HepG2 (cell line): Measurements from ENCODE around the gene SGMS1. TPM values are rescaled to one million over a fixed set of nuclear protein-coding genes. Genes with fewer than 3 reads are reported as not detected.

ENCODE experiments used
- ATAC-seq: fragments of 200-7000 bp; cut with Tn5 transposase; 3 replicates; pipeline ENCODE4 v1.9.1; 2020; ENCODE audit warnings: mild to moderate bottlenecking, moderate library complexity
- BruUV-seq: library from RNA; stranded (reverse); fragments of 400-500 nt; replicated peaks from 2 replicates; lab custom pipeline; 2021; lab: Mats Ljungman, UMichigan
- CTCF ChIA-PET: fragments of 300-600 bp; formaldehyde crosslinking; extraction: SDS; loops from one replicate; lab custom pipeline; 2021; ENCODE audit warnings: low total read pairs, inconsistent platforms, low intra/inter-chr PET ratio; lab: Yijun Ruan, JAX
- POLR2A ChIA-PET: fragments of 350-600 bp; sonication (Branson Sonifier 250); formaldehyde crosslinking; loops from one replicate; lab custom pipeline; 2020; ENCODE audit warnings: antibody characterized with exemption, inconsistent platforms; lab: Yijun Ruan, JAX
- DNase-seq: peaks from one replicate; pipeline ENCODE4 v3.0.0-alpha.2; 2015; ENCODE audit warnings: low spot score
- FAIRE-seq: peaks from 3 replicates; lab custom pipeline; 2011; peaks lifted over from hg19 to GRCh38; lab: Jason Lieb, UNC
- H2AFZ ChIP-seq: one replicate; pipeline ENCODE4 v1.6.1; 2011; ENCODE audit warnings: low read length, inconsistent platforms
- H3K27ac ChIP-seq: fragments of 300-600 bp; 3 replicates; pipeline ENCODE4 v1.8.0; 2011; ENCODE audit warnings: mixed run types, mild to moderate bottlenecking, mixed read lengths, low read length, inconsistent platforms; ENCODE audit not compliant: insufficient read depth; ENCODE audit errors: extremely low read length
- H3K27me3 ChIP-seq, 2 experiments: fragments of 200-600 bp in 1 of 2; 2 replicates in 1 of 2; 3 replicates in 1 of 2; pipeline versions ENCODE4 v1.6.0 to v1.8.0; 2011; ENCODE audit warnings: low read length in 2 of 2, mild to moderate bottlenecking in 2 of 2, moderate library complexity in 2 of 2, inconsistent platforms in 1 of 2; ENCODE audit not compliant: insufficient read depth in 2 of 2, control insufficient read depth in 1 of 2
- H3K36me3 ChIP-seq, 2 experiments: fragments of 200-600 bp in 1 of 2; replicated peaks in 1 of 2; 2 replicates in 1 of 2; 3 replicates in 1 of 2; pipeline versions ENCODE4 v1.5.1 to v1.8.0; 2011; ENCODE audit warnings: low read length in 2 of 2, inconsistent platforms in 1 of 2; ENCODE audit not compliant: insufficient read depth in 2 of 2, control insufficient read depth in 1 of 2
- H3K4me1 ChIP-seq: 2 replicates; pipeline ENCODE4 v1.5.1; 2012; ENCODE audit warnings: low read length, inconsistent platforms; ENCODE audit not compliant: insufficient read depth
- H3K4me2 ChIP-seq: 2 replicates; pipeline ENCODE4 v1.6.0; 2011; ENCODE audit warnings: low read depth, low read length, inconsistent platforms
- H3K4me3 ChIP-seq, 3 experiments: fragments of 200-600 bp in 1 of 3; sonication (generic), shearing (Covaris generic) in 1 of 3; replicated peaks in 1 of 3; 2 replicates each; pipeline ENCODE4 v1.5.1; 2011 to 2016; ENCODE audit warnings: low read length in 3 of 3, inconsistent platforms in 2 of 3, low read depth in 2 of 3, mild to moderate bottlenecking in 2 of 3, control low read depth in 1 of 3, mixed read lengths in 1 of 3; ENCODE audit not compliant: insufficient read depth in 1 of 3
- H3K79me2 ChIP-seq: one replicate; pipeline ENCODE4 v1.6.1; 2011; ENCODE audit warnings: low read length, inconsistent platforms; ENCODE audit not compliant: insufficient read depth
- H3K9ac ChIP-seq: 2 replicates; pipeline ENCODE4 v1.6.0; 2011; ENCODE audit warnings: mild to moderate bottlenecking, low read depth, low read length, inconsistent platforms; ENCODE audit not compliant: insufficient read depth
- H3K9me3 ChIP-seq: 2 replicates; pipeline ENCODE4 v1.5.1; 2012; ENCODE audit warnings: mild to moderate bottlenecking, low read length
- H4K20me1 ChIP-seq: 2 replicates; pipeline ENCODE4 v1.6.0; 2011; ENCODE audit warnings: inconsistent platforms, mild to moderate bottlenecking, low read length, moderate library complexity; ENCODE audit not compliant: insufficient read depth
- ATRX ChIP-seq: sonication (generic); formaldehyde crosslinking; IDR thresholded peaks from 2 replicates; pipeline ENCODE4 v1.4.0; 2020; ENCODE audit warnings: missing genetic modification reagents, borderline replicate concordance
- DNMT1 ChIP-seq: sonication (generic); formaldehyde crosslinking; IDR thresholded peaks from 2 replicates; pipeline ENCODE4 v1.5.1; 2020; ENCODE audit warnings: mild to moderate bottlenecking, missing genetic modification reagents
- EED ChIP-seq: sonication (generic); formaldehyde crosslinking; IDR thresholded peaks from 2 replicates; pipeline ENCODE4 v1.5.0; 2020; ENCODE audit warnings: mild to moderate bottlenecking, missing genetic modification reagents
- FLYWCH1 ChIP-seq: sonication (generic); formaldehyde crosslinking; IDR thresholded peaks from 2 replicates; pipeline ENCODE4 v1.8.1; 2023; ENCODE audit warnings: mild to moderate bottlenecking, missing genetic modification reagents
- KAT8 ChIP-seq: IDR thresholded peaks from 2 replicates; pipeline ENCODE4 v1.6.1; 2016; ENCODE audit warnings: missing genetic modification reagents, missing compliant biosample characterization
- KMT2B ChIP-seq: IDR thresholded peaks from 2 replicates; pipeline ENCODE4 v1.6.1; 2016; ENCODE audit warnings: missing genetic modification reagents, missing compliant biosample characterization
- PAWR ChIP-seq: sonication (generic); formaldehyde crosslinking; IDR thresholded peaks from 2 replicates; pipeline ENCODE4 v1.4.0; 2020; ENCODE audit warnings: missing genetic modification reagents, mild to moderate bottlenecking, borderline replicate concordance
- THYN1 ChIP-seq: sonication (generic); formaldehyde crosslinking; IDR thresholded peaks from 2 replicates; pipeline ENCODE4 v1.8.1; 2023; ENCODE audit warnings: low read depth, mild to moderate bottlenecking, moderate library complexity, missing genetic modification reagents, borderline replicate concordance
- TSC22D2 ChIP-seq: sonication (generic); formaldehyde crosslinking; IDR thresholded peaks from 2 replicates; pipeline ENCODE4 v1.5.1; 2020; ENCODE audit warnings: missing genetic modification reagents, mild to moderate bottlenecking, borderline replicate concordance
- ZNF160 ChIP-seq: sonication (generic); formaldehyde crosslinking; IDR thresholded peaks from 2 replicates; pipeline ENCODE4 v1.8.0; 2022; ENCODE audit warnings: mild to moderate bottlenecking, inconsistent platforms, missing genetic modification reagents
- ZNF839 ChIP-seq: sonication (generic); formaldehyde crosslinking; IDR thresholded peaks from 2 replicates; pipeline ENCODE4 v1.4.0; 2020; ENCODE audit warnings: missing genetic modification reagents, mild to moderate bottlenecking, borderline replicate concordance
- ZNF841 ChIP-seq: sonication (generic); formaldehyde crosslinking; IDR thresholded peaks from 2 replicates; pipeline ENCODE4 v1.8.1; 2023; ENCODE audit warnings: missing genetic modification reagents, borderline replicate concordance
- ZSCAN30 ChIP-seq: sonication (generic); formaldehyde crosslinking; IDR thresholded peaks from 2 replicates; pipeline ENCODE4 v1.5.0; 2020; ENCODE audit warnings: mild to moderate bottlenecking, missing genetic modification reagents
- WGBS: methylation state at CpG from one replicate; pipeline ENCODE4 v1.1.6; 2017; ENCODE audit warnings: low lambda C conversion rate; 5-methylcytosine and 5-hydroxymethylcytosine counted together
- in situ Hi-C: cut with HindIII; loops from 2 replicates; pipeline ENCODE4 v1.10.0; 2017; ENCODE audit warnings: low pct_unique_long_range_greater_than_20kb; ENCODE audit not compliant: extremely low pct_ligation_motif_present
- intact Hi-C: fragments of 100-400 bp; cut with micrococcal nuclease; formaldehyde crosslinking; loops from one replicate; pipeline ENCODE4 v1.10.0; 2022; ENCODE audit not compliant: unreplicated experiment
- polyA plus RNA-seq, 8 experiments: library from polyadenylated mRNA; depleted of rRNA in 3 of 8; stranded (reverse) in 7 of 8; unstranded in 1 of 8; fragments of >200 nt; fragmentation: Illumina TruSeq in 4 of 8; extraction: Trizol in 4 of 8; gene quantifications; 2 replicates each; pipeline versions ENCODE4 v1.2.1 to v1.2.3, GENCODE V29; 2011 to 2016; ENCODE audit warnings: low read depth in 4 of 8, missing spikeins in 1 of 8, mixed read lengths in 1 of 8; ENCODE audit not compliant: insufficient read depth in 1 of 8
- total RNA-seq, 5 experiments: library from RNA; depleted of rRNA; stranded (reverse); fragments of >200 nt; fragmentation: Illumina TruSeq; extraction: Trizol; gene quantifications; 2 replicates each; pipeline ENCODE4 v1.2.3, GENCODE V29; 2016; ENCODE audit warnings: low read depth in 1 of 5
- TF ChIP-seq, protein P1 (sequence below): sonication (generic); formaldehyde crosslinking; IDR thresholded peaks from 2 replicates; pipeline ENCODE4 v1.4.0; 2020; ENCODE audit warnings: missing genetic modification reagents
- TF ChIP-seq, protein P2 (sequence below): sonication (generic); formaldehyde crosslinking; IDR thresholded peaks from 2 replicates; pipeline ENCODE4 v1.9.0; 2022; ENCODE audit warnings: missing genetic modification reagents, mild to moderate bottlenecking, borderline replicate concordance

The SGMS1 gene
- total and polyA plus RNA-seq, 2 of the 13 experiments (the other 11 are each of a cell fraction or from before 2014, with no cell fraction given), result 6.5 to 15.1 TPM

DNA sequence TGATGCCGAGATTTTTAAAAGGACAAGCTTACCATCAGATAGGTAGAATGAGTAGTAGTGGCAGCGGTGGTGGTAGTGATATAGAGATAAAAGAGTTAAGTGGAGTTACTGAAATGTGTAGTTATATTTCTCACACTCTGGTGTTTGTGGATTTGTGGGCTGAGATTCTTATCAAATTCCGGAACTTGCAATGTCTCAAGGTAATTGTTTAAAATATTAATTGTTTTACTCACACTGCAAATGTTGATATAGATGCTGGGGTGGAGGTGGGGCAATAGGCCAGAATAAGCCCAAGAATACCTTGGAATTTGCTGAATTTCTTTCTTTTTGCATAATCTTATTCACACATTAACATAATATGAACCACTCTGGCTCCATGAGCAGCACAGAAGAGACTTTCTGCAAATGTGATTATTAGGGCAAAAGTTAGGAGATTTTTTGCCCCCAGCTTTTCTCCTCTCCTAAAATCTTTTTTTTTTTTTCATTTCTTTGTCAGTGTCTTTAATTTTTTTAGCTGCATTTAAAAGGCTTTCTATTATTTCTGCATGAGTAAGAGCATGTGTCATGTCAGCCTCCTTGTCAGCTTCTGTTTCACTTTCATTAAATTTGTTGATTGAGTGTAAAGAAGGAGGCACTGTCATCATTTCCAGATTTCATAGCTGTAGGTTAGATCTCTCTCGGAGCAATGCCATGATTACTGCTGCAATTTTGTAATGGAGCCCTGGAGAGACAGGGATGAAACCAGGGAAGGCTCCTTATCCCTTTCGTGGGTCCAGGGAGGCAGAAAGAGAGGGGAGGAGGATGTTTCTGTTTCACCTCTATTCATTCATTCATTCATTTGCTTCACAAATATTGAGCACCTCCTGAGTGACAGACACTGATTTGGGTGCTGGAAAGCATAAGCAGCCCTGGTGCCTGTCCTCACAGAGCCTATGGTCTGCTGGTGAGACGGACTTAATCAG lies 13.1 kb upstream of the SGMS1 start (continued):
- no peak for TF ChIP-seq ZNF841 (CRISPR knock-in tag)
- TF ChIP-seq, protein P1, sequence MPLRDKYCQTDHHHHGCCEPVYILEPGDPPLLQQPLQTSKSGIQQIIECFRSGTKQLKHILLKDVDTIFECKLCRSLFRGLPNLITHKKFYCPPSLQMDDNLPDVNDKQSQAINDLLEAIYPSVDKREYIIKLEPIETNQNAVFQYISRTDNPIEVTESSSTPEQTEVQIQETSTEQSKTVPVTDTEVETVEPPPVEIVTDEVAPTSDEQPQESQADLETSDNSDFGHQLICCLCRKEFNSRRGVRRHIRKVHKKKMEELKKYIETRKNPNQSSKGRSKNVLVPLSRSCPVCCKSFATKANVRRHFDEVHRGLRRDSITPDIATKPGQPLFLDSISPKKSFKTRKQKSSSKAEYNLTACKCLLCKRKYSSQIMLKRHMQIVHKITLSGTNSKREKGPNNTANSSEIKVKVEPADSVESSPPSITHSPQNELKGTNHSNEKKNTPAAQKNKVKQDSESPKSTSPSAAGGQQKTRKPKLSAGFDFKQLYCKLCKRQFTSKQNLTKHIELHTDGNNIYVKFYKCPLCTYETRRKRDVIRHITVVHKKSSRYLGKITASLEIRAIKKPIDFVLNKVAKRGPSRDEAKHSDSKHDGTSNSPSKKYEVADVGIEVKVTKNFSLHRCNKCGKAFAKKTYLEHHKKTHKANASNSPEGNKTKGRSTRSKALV, result no peak

DNA sequence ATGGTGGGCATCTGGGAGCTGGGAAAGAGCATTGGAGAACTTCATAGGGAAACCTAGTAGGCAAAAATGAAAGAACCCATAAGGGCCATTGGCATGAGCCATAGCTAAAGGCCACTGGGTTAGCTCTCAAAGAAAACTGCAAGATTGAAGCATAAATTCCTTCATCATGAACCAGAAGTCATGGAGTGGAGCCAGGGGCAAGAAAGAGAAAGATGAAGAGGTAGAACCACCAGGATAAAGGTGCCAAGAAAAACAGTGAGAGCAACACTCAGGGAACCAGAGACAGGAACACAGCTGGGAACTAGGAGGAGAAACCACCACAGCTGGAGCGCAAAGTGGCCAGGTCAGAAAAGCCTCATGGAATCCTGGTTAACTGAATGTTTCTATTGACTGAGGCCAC lies 11.5 kb upstream of the SGMS1 start:
- BruUV-seq, result no TSS peak
- Histone ChIP-seq H3K9ac (no peak overlapping the region), H3K79me2 (no peaks in the 10 kb centered on the region), H3K4me2 (no peak overlapping the region), H3K9me3 (no peaks in the 10 kb centered on the region), H2AFZ (no peak overlapping the region), H3K4me3 (no peak overlapping the region), H3K27ac (no peak overlapping the region), H3K4me1 (0 out of 2 replicates have a peak, but pooled peaks cover 7% of the 10 kb centered on the region), H3K27me3 (no peaks in the 10 kb centered on the region; a peak in 1 of 5 replicates), H3K36me3 (no peaks in the 10 kb centered on the region), H4K20me1 (no peaks in the 10 kb centered on the region)
- intact Hi-C loops (no loop called here), in situ Hi-C loops (no loop called here)
- TF ChIP-seq ZNF160, result no peak
- TF ChIP-seq KMT2B (CRISPR knock-in tag), result no peak
- TF ChIP-seq EED (CRISPR knock-in tag), result no peak
- TF ChIP-seq ZSCAN30 (CRISPR knock-in tag), result no peak
- TF ChIP-seq, protein P2, sequence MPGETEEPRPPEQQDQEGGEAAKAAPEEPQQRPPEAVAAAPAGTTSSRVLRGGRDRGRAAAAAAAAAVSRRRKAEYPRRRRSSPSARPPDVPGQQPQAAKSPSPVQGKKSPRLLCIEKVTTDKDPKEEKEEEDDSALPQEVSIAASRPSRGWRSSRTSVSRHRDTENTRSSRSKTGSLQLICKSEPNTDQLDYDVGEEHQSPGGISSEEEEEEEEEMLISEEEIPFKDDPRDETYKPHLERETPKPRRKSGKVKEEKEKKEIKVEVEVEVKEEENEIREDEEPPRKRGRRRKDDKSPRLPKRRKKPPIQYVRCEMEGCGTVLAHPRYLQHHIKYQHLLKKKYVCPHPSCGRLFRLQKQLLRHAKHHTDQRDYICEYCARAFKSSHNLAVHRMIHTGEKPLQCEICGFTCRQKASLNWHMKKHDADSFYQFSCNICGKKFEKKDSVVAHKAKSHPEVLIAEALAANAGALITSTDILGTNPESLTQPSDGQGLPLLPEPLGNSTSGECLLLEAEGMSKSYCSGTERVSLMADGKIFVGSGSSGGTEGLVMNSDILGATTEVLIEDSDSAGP (CRISPR knock-in tag), result no peak
- TF ChIP-seq THYN1 (CRISPR knock-in tag), result no peak
- TF ChIP-seq ZNF839 (CRISPR knock-in tag), result no peak
- TF ChIP-seq FLYWCH1 (CRISPR knock-in tag), result no peak
- no peak for TF ChIP-seq TSC22D2 (CRISPR knock-in tag)
- TF ChIP-seq ATRX (CRISPR knock-in tag), result no peak
- TF ChIP-seq DNMT1 (CRISPR knock-in tag), result no peak
- TF ChIP-seq PAWR, result no peak
- TF ChIP-seq KAT8 (CRISPR knock-in tag), result no peak
- ATAC-seq (no peak), DNase-seq (no peak), FAIRE-seq (no peak)
- 93% methylated on average over 1 of the region's 1 CpG for WGBS
- CTCF ChIA-PET, result no interaction called here
- POLR2A ChIA-PET, result no interaction called here
